GM19395 (cell line): ENCODE measurements around the gene ZC3H10.

ENCODE experiments used
- ATAC-seq: cut with Tn5 transposase; IDR thresholded peaks from one replicate; pipeline ENCODE4 v1.9.1; 2021; ENCODE audit warnings: mild to moderate bottlenecking, moderate library complexity; ENCODE audit not compliant: unreplicated experiment

Gene ZC3H10

DNA sequence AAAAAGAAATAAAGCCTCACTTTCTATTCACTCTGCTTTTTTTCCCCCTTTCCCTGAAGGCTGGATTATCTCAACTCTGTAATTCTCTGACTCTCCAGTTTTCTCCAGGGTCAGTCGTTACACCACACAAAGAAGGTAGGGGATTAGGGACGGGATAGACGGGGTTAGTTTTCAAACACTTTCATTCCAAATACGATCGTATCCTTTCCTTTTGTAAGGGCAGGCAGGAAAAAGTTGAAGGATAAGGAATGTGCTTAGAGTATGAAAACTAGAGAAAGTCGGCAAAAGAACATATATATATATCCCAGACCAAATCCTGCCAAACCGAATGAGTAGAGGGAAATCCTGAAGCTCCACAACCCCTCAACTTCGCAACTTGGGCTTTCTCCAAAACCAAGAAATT lies 9.4 kb downstream of the ZC3H10 start:
- ATAC-seq, result no peak

- peak; percentile 91 for ATAC-seq
Measured at GRCh38 chr12:56127888-56128669, 10.0 kb downstream of the ZC3H10 start, which contains the start of gene ESYT1. Gene ESYT1, plus strand, starts transcription at chr12:56128267. Its CDS starts 53 bp downstream, at chr12:56128320.

- peak; percentile 3 for ATAC-seq
Measured at GRCh38 chr12:56128670-56129205, 10.7 kb downstream of the ZC3H10 start.

DNA sequence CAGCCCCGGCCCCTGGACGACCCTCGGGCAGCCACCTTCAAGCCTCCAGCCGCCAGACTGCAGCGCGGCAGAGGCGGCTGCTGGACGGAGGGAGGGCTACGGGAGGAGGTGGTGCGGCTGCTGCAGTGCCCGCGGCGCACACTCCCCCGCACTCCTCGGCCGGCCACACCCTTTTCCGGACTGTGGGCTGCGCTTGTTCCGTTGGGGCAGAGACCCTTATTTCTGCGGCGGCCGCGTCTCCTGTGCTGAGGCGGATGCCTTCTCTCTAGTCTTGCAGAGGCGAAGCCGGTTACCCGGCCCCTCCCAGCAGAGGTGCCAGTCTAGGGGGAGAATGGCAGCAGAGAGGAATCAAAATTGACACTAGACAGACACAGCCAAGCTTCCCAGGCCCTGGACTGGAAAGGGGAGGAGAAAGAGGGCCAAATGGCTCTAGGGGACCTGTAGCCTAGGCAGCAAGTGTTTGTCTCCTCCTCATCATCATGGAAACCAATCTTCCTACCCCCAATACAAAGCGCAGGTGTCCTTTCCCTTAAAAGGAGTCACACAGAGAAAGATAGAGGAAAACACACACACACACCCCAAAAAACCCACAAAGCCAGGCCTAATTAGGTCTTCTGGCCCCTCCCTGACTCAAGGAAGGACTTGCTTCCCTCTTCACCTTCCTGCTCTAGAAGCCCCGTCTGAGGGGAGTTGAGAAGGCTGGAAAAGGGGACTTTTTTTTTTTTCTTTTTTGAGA lies 11.3 kb downstream of the ZC3H10 start:
- ATAC-seq, result peak; percentile 29

DNA sequence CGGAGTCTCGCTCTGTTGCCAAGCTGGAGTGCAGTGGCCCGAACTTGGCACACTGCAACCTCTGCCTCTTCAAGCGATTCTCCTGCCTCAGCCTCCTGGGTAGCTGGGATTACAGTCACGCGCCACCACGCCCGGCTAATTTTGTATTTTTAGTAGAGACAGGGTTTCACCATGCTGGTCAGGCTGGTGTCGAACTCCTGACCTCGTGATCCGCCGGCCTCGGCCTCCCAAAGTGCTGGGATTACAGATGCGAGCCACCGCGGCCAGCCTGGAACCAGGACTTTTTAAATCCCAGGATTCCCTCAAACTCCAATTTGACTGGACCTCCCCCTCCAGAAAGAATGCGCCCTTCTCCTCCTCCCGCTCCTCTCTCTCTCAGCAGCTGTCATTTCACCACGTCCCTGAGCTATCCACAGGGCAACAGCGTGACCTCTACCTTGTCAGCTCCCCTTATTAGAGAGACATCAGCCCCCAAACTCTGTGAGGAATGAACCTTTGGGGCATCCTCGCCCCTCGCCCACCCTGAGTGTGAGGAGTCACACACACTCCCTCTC lies 12.0 kb downstream of the ZC3H10 start:
- no peak for ATAC-seq

GRCh38 chr12:56130876-56131275 lies 12.8 kb downstream of the ZC3H10 start:
- no peak for ATAC-seq

DNA sequence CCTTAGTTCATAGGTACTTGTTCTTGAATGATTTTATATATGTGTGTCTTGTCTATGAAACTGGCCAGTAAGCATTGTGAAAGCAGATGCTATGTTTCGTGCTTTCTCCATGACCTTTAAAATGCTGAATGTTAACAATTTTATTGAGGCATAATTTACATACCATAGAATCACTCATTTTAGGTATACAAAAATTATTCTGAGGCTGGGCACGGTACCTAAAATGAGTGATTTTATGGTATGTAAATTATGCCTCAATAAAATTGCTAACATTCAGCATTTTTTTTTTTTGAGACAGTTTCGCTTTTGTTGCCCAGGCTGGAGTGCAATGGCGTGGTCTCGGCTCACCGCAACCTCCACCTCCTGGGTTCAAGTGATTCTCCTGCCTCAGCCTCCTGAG lies 16.8 kb downstream of the ZC3H10 start:
- ATAC-seq, result no peak

DNA sequence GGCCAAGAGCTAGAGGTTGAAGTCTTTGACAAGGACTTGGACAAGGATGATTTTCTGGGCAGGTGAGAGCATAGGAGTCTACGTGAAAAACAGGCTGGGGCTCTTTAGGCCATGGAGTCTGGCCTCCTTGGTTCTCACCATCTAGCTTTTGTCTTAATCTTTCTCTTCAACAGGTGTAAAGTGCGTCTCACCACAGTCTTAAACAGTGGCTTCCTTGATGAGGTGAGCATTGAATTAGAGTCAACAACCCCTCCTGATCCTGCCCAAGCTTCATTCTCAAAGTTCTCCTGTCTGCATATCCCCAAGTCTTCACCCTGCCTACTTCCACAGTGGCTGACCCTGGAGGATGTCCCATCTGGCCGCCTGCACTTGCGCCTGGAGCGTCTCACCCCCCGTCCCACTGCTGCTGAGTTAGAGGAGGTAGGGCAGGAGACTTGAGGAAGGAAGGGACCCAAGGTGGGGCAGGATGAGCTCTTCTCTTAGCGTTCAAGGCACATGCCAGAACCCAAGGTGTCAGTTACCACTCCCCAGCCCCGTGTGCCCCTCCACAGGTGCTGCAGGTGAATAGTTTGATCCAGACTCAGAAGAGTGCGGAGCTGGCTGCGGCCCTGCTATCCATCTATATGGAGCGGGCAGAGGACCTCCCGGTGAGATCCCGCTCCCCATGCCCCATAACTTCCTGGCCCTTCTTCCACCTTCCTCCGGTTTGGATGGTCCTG lies 19.9 kb downstream of the ZC3H10 start:
- ATAC-seq, result no peak

GRCh38 chr12:56141946-56142784 lies 24.1 kb downstream of the ZC3H10 start:
- no peak for ATAC-seq

DNA sequence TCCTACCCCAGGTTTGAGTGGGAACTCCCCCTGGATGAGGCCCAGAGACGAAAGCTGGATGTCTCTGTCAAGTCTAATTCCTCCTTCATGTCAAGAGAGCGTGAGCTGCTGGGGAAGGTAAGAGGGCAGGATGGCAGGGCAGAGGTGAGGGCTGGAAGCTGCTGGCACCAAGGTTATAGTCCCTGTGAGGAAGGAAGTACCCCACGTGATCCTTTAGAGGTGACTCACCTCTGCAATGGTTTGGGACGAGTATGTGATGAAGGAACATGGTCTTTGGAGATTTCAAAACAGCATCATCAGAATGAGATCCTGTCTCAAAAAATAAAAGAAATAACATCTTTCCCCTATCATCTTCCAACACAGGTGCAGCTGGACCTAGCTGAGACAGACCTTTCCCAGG lies 25.2 kb downstream of the ZC3H10 start:
- ATAC-seq, result no peak

GRCh38 chr12:56143870-56144269 lies 25.8 kb downstream of the ZC3H10 start:
- ATAC-seq, result no peak

DNA sequence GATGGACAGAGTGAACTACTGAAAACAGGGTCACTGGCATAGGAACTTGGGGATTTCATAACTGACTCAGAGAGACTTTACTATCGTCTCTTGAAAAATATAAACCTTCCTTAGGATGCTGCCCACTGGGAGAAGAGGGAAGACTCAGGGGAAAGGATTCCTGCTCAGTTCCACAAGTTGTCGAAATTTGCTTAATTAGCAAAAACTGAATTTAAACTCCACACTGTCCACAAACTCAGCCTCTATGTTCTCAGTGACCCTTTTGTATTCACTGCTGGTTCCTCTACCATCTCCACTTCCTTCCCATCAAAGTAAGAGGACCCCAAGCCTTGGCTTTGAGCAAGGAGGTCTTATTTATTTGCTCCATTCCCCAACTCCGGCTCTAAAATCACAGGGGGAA lies 27.2 kb downstream of the ZC3H10 start:
- ATAC-seq, result no peak

- ATAC-seq, result no peak
Measured at GRCh38 chr12:56146492-56147460, 28.7 kb downstream of the ZC3H10 start.

- no peak for ATAC-seq
Measured at GRCh38 chr12:56150563-56150962, 32.5 kb downstream of the ZC3H10 start.

GRCh38 chr12:56151672-56152131 lies 33.6 kb downstream of the ZC3H10 start:
- ATAC-seq, result peak; percentile 64

GRCh38 chr12:56152132-56152755 lies 34.2 kb downstream of the ZC3H10 start, which contains the start of gene MYL6B:
Gene MYL6B, plus strand, starts transcription at chr12:56152587. Its CDS starts 1,332 bp downstream, at chr12:56153919.
- peak; percentile 73 for ATAC-seq

- no peak for ATAC-seq
Measured at GRCh38 chr12:56152756-56153677, 35.0 kb downstream of the ZC3H10 start.
